ENCODE results near the gene FBXO2.
"Not testable (repeated sequence)": the region's sequence is repeated elsewhere in the genome, so short reads cannot be mapped to it uniquely, and the experiment has no call there.

FBXO2 gene

DNA sequence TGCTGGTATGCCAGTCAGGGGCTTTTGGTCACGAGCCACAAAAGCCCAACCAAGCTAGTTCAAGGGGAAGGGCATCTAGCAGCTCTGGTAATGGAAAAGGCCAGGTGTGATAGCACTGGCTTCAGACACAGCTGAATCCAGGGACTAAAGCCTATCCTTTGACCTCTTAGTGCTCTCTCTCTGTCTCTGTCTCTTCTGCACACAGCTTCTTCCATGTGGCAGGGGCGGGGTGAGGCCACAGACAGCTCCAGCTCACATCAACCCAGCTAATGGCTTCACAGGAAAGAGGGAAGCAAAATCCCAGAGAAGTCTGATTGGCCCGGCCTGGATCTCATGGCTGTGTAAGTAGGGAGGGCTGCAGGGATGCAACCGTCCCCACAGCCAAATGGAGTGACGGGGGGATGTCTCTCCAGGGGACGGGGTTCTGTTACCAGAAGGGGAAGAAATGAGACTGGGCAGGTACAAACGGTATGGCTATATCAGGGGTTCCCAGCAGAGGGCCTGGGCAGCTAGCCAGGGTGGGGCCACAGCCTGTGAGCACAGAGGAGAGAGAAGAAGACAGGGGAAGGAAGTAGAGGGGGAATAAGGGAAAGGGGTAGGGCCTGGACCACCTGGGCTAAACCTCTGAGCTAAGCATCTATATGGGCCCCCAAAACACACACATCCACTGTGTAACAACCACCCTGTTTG lies 42.4 kb downstream of the FBXO2 start:
- in situ Hi-C loops (cut with MboI; ENCODE audit: low pct_unique_long_range_greater_than_20kb, low sequenced_read_pairs): no loop called here

DNA sequence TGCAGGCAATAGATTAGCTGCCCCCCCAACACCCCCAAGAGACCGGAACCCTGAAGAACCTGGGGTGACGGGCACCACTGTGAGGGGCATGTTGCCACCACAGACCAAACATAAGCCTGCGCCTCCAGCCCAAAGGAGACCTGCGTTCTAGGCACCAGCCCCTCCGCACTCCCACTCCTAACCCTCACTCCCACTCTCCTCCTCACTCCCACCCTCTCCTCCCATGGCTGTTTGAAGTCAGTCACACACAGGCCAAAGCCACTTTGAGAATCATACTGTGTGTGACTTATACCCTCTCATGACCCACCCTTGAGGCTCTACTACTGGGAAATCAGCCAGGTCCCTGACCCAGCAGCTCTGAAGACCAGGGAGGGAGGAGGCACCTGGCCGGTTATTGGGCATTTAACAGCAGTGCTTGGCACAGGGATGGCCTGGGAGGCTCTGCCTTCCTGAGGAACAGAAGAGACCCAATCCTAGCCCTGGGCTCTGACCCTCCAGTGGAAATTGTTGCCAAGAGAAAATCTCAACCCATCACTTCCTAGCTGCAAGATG lies 43.5 kb downstream of the FBXO2 start:
- DNase-seq: no peak
- in situ Hi-C loops (cut with MboI; ENCODE audit: low pct_unique_long_range_greater_than_20kb, low sequenced_read_pairs): no loop called here

More for the DNA sequence above, 42.4 kb downstream of the FBXO2 start:
- no peak for DNase-seq

DNA sequence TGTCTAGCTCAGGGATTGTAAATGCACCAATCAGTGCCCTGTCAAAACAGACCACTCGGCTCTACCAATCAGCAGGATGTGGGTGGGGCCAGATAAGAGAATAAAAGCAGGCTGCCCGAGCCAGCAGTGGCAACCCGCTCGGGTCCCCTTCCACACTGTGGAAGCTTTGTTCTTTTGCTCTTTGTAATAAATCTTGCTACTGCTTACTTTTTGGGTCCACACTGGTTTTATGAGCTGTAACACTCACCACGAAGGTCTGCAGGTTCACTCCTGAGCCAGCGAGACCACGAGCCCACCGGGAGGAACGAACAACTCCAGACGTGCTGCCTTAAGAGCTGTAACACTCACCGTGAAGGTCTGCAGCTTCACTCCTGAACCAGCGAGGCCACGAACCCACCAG lies 44.9 kb downstream of the FBXO2 start:
- DNase-seq; in situ Hi-C loops (cut with MboI; ENCODE audit: low pct_unique_long_range_greater_than_20kb, low sequenced_read_pairs): not testable (repeated sequence)

DNA sequence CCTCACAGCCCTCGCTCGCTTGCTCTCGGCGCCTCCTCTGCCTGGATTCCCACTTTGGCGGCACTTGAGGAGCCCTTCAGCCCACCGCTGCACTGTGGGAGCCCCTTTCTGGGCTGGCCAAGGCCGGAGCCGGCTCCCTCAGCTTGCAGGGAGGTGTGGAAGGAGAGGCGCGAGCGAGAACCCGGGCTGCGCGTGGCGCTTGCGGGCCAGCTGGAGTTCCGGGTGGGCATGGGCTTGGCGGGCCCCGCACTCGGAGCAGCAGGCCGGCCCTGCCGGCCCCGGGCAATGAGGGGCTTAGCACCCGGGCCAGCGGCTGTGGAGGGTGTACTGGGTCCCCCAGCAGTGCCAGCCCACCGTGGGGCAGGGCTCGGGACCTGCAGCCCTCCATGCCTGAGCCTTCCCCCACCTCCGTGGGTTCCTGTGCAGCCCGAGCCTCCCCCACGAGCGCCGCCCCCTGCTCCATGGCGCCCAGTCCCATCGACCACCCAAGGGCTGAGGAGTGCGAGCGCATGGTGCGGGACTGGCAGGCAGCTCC lies 45.6 kb downstream of the FBXO2 start:
- DNase-seq; in situ Hi-C loops (cut with MboI; ENCODE audit: low pct_unique_long_range_greater_than_20kb, low sequenced_read_pairs): not testable (repeated sequence)

DNA sequence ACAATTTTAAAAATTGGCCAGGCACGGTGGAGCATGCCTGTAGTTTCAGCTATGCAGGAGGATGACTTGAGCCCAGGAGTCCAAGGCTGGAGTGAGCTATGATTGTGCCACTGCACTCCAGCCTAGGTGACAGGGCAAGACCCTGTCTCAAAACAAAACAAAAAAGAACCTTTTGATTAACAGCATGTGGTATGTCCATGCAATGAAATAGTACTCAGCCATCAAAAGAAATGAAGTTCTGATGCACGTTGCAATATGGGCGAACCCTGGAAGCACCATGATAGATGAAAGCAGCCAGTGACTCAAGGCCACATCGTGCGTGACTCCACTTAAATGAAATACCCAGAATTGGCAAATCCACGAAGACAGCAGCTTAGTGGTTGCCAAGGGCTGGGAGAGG lies 47.5 kb downstream of the FBXO2 start:
- in situ Hi-C loops (cut with MboI; ENCODE audit: low pct_unique_long_range_greater_than_20kb, low sequenced_read_pairs): no loop called here

DNA sequence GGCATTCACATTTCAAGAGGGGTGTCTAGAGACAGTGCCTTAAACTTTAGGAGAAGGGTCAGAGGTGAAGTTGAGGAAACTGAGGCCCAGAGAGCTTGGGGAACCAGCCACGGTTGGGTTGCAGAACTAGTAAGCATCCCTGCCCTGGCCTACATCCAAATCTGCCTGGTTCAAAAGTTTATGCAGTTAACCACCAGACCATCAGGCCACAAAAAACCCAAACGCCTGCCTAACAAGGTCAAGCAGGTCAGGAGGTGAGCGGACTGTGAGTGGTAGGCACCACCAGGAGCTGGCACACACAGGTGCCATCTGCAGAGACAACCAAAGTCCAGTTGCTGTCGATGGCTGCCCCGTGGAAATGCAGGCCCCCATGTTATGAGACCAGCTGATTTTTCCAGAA lies 51.2 kb downstream of the FBXO2 start:
- in situ Hi-C loops (cut with MboI; ENCODE audit: low pct_unique_long_range_greater_than_20kb, low sequenced_read_pairs): no loop called here
- DNase-seq: no peak

More for the DNA sequence above, 47.5 kb downstream of the FBXO2 start:
- DNase-seq: no peak

DNA sequence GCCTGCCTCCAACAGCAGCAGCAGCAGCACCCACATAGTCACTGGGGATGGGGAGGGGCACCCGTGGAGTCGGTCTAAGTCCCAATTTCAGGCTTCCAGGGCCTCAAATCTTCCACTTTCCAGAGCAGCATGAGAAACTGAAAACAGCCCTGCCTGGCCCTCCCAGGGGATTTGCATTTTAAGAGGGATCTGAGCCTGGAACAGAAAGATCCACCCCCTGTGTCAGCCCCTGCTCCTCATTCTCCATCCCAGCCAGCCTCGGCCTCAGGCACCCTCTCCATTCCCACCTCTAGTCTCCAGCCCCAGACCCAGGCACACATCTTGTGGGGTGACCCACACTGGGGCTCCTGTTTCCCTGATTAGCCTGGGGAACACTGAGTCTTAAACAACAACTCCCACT lies 51.8 kb downstream of the FBXO2 start:
- in situ Hi-C loops (cut with MboI; ENCODE audit: low pct_unique_long_range_greater_than_20kb, low sequenced_read_pairs): no loop called here
- no peak for DNase-seq

DNA sequence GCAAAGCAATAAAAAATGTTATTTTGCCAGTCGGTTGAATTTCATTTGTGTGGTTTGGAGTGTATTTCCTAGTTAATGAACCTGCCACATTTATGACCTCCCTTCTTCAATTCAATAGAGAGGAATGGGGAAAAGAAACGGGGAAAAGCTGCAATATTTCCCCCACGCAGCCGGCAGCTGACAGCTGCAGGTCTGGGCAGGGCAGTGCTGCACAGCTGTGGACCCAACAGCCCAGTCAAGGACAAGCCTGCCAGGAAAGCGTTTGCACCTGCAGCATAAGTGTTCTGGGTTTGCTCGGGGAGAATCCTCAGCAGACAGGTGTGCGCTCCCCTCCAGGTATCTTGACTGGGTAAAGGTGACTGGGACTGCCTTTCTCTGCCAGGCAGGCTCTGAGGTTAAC lies 53.4 kb downstream of the FBXO2 start:
- no peak for DNase-seq
- in situ Hi-C loops (cut with MboI; ENCODE audit: low pct_unique_long_range_greater_than_20kb, low sequenced_read_pairs): no loop called here

DNA sequence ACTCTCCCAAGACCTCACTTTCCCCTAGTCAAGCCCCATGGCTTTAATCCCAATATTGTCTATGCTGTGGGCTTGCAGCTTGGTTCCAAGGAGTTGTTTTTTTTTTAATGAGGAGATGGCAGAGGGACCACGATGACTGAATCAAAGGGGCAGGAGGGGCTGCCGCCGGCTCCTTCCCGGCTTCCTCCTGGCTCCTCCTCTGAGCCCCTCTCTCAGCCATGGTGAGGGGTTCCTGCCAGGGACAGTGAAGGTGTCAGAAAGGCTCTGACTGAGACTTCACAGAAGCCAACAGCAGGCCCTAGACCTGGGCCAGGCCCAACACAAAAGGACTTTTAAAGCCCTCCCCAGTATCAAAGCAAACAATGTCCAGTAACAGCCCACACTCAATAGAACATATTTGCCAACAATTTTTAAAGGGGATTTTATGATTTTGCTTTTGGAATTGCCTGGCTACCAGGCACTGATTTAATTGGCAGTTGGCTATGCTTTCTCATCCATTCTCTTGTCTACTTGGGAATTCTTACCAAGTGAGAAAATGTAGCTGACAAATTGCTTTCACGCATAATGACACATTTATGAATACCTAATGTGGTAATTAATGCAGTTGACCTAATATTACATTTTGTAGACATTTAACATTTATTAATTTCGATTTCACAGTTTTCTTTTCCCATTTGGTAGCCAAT lies 54.2 kb downstream of the FBXO2 start:
- no peak for DNase-seq
- in situ Hi-C loops (cut with MboI; ENCODE audit: low pct_unique_long_range_greater_than_20kb, low sequenced_read_pairs): no loop called here

DNA sequence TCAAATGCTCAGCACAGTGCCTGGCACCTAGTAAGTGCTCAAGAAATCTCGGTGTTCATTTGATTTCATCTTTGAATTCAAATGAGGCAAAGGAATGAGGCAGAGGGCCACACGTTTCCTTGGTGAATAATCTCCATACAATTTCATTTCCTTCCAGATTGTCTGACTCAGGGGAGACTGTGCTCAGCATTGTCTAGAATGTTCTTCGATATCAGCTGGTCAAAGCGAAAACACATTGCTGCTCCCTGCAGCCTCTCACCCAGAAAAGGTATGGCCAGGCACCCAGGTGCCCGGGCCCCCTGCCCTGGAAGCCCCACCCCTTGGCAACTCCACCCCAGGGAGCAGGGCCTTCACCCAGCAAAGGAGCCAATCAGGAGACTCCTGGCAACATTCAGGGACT lies 55.8 kb downstream of the FBXO2 start:
- in situ Hi-C loops (cut with MboI; ENCODE audit: low pct_unique_long_range_greater_than_20kb, low sequenced_read_pairs): no loop called here

More for the DNA sequence above, 55.8 kb downstream of the FBXO2 start:
- no peak for DNase-seq

All from KBM-7 (cell line).